ENCODE data around the gene COL25A1. TPM values are rescaled to one million over a fixed set of nuclear protein-coding genes. Genes with fewer than 3 reads are reported as not detected.

Gene COL25A1
- total RNA-seq, 1 experiment from 2014 or later: 4.2 TPM

- Histone ChIP-seq H3K4me1 (ENCODE audit: insufficient read depth, low read length) (no peaks in the 10 kb centered on the region), H2BK12ac (ENCODE audit: insufficient read length, low read depth, low read length) (no peak overlapping the region), H3K14ac (ENCODE audit: insufficient read depth, low read length) (no peak overlapping the region), H3K18ac (ENCODE audit: insufficient read length, low read depth, low read length) (no peak overlapping the region), H2AK5ac (ENCODE audit: insufficient read length, low read length) (no peak overlapping the region), H4K8ac (replicated peaks; ENCODE audit: insufficient read length, low read depth, low read length) (no peak overlapping the region), H3K79me1 (ENCODE audit: insufficient read depth, low read depth, low read length, poor library complexity, severe bottlenecking) (no peaks in the 10 kb centered on the region), H3K4ac (ENCODE audit: low read depth, low read length) (no peak overlapping the region), H4K91ac (ENCODE audit: insufficient read length, low read depth, low read length) (no peak overlapping the region), H3K27ac (ENCODE audit: insufficient read length, low read depth, low read length) (no peak overlapping the region), H3K23ac (ENCODE audit: insufficient read length, low read depth, low read length) (no peak overlapping the region), H4K20me1 (ENCODE audit: control insufficient read depth, insufficient read depth, insufficient read length) (no peaks in the 10 kb centered on the region), H3K79me2 (ENCODE audit: insufficient read depth, low read length) (no peaks in the 10 kb centered on the region), H3K9me3 (ENCODE audit: control insufficient read depth, low read depth, low read length) (no peaks in the 10 kb centered on the region), H4K5ac (ENCODE audit: insufficient read length, low read depth, low read length) (no peak overlapping the region), H2BK120ac (ENCODE audit: low read depth, low read length, poor library complexity, severe bottlenecking) (no peak overlapping the region), H2AFZ (ENCODE audit: low read length) (no peak overlapping the region), H3T11ph (ENCODE audit: low read length) (no peak overlapping the region), H3K4me2 (ENCODE audit: insufficient read depth, insufficient read length, low read length) (no peak overlapping the region), H2BK15ac (ENCODE audit: low read depth, low read length) (no peak overlapping the region), H2BK20ac (ENCODE audit: low read depth, low read length, poor library complexity, severe bottlenecking) (no peak overlapping the region), H3K56ac (ENCODE audit: insufficient read length, low read depth, low read length) (no peak overlapping the region), H3K27me3 (ENCODE audit: insufficient read depth, low read length) (no peaks in the 10 kb centered on the region), H3K23me2 (ENCODE audit: insufficient read length, low read depth, low read length, poor library complexity, severe bottlenecking) (no peaks in the 10 kb centered on the region), H2BK5ac (ENCODE audit: insufficient read length, low read length) (no peak overlapping the region), H3K9ac (ENCODE audit: extremely low read depth, insufficient read length, low read length) (no peak overlapping the region)
- no peak for TF ChIP-seq CTCF (conservative IDR thresholded peaks at IDR 0.05)
- DNase-seq: no peak
- no peaks in the 10 kb centered on the region for H3K36me3 Mint-ChIP-seq (ENCODE audit: insufficient read depth in 1 of 3, low read depth in 3 of 3)
- no peaks in the 10 kb centered on the region for H3K27me3 Mint-ChIP-seq (ENCODE audit: low read depth)
- H3K9me3 Mint-ChIP-seq: no peaks in the 10 kb centered on the region
- no peaks in the 10 kb centered on the region for H3K4me1 Mint-ChIP-seq
- H3K4me3 Mint-ChIP-seq: no peak overlapping the region
- H3K27ac Mint-ChIP-seq: no peak overlapping the region
Observed at GRCh38 chr4:108840426-108840975, 462.0 kb downstream of the COL25A1 start.
